Nephron (organoid): ENCODE results near the gene PLAU.
A peak's percentile ranks its signal among the peaks of the same experiment; 100 is the strongest.

Source experiments
- H3K27ac Mint-ChIP-seq, 3 experiments: 2 replicates each; pipeline ENCODE4 v1.8.0; 2020; ENCODE audit warnings: mixed read lengths in 3 of 3, mild to moderate bottlenecking in 2 of 3, moderate library complexity in 1 of 3
- H3K27me3 Mint-ChIP-seq: 2 replicates; pipeline ENCODE4 v1.8.0; 2021; ENCODE audit warnings: low read depth, mild to moderate bottlenecking, moderate library complexity, mixed read lengths
- H3K36me3 Mint-ChIP-seq: 2 replicates; pipeline ENCODE4 v1.8.0; 2020; ENCODE audit warnings: low read depth, mixed read lengths
- H3K4me1 Mint-ChIP-seq: 2 replicates; pipeline ENCODE4 v1.8.0; 2020; ENCODE audit warnings: mixed read lengths
- H3K4me3 Mint-ChIP-seq, 3 experiments: 2 replicates each; pipeline ENCODE4 v1.8.0; 2020; ENCODE audit warnings: mild to moderate bottlenecking in 3 of 3, mixed read lengths in 3 of 3, moderate library complexity in 2 of 3
- H3K9me3 Mint-ChIP-seq: 2 replicates; pipeline ENCODE4 v1.8.0; 2020; ENCODE audit warnings: mixed read lengths
- CTCF ChIP-seq, 3 experiments: fragments of 200-600 bp; sonication (generic); IDR thresholded peaks; one replicate each; pipeline ENCODE4 v1.5.0; 2021; ENCODE audit warnings: antibody characterized with exemption in 3 of 3; ENCODE audit not compliant: unreplicated experiment in 3 of 3

The PLAU gene

GRCh38 chr10:73879296-73880173 is 31.4 kb upstream of the PLAU start:
- peaks cover 30% of the 10 kb centered on the region for H3K27me3 Mint-ChIP-seq
- no peaks in the 10 kb centered on the region for H3K9me3 Mint-ChIP-seq
- peak; percentile 67 to 83 (median 76) for TF ChIP-seq CTCF (IDR thresholded peaks at IDR 0.05; ENCODE audit: unreplicated experiment in 3 of 3)
- no peaks in the 10 kb centered on the region for H3K36me3 Mint-ChIP-seq
- peaks cover 12% of the 10 kb centered on the region for H3K4me1 Mint-ChIP-seq
- no peak overlapping the region for H3K4me3 Mint-ChIP-seq
- no peak overlapping the region for H3K27ac Mint-ChIP-seq

GRCh38 chr10:73881221-73881919 is 29.6 kb upstream of the PLAU start:
- Mint-ChIP-seq H3K4me1 (peaks cover 11% of the 10 kb centered on the region), H3K27ac (no peak overlapping the region), H3K27me3 (peaks cover 26% of the 10 kb centered on the region), H3K9me3 (no peaks in the 10 kb centered on the region), H3K36me3 (no peaks in the 10 kb centered on the region), H3K4me3 (no peak overlapping the region)
- TF ChIP-seq CTCF (IDR thresholded peaks at IDR 0.05; ENCODE audit: unreplicated experiment in 3 of 3): no peak

GRCh38 chr10:73884017-73884416 is 26.9 kb upstream of the PLAU start:
- no peak overlapping the region for H3K27ac Mint-ChIP-seq
- H3K4me1 Mint-ChIP-seq: peaks cover 37% of the 10 kb centered on the region
- no peaks in the 10 kb centered on the region for H3K9me3 Mint-ChIP-seq
- H3K27me3 Mint-ChIP-seq: peaks cover 18% of the 10 kb centered on the region
- H3K4me3 Mint-ChIP-seq: no peak overlapping the region
- H3K36me3 Mint-ChIP-seq: no peaks in the 10 kb centered on the region
- TF ChIP-seq CTCF (IDR thresholded peaks at IDR 0.05; ENCODE audit: unreplicated experiment in 3 of 3): no peak

- TF ChIP-seq CTCF (IDR thresholded peaks at IDR 0.05; ENCODE audit: unreplicated experiment in 3 of 3): peak; percentile 77 to 93 (median 87)
- H3K4me3 Mint-ChIP-seq: no peak overlapping the region
- H3K4me1 Mint-ChIP-seq: peaks cover 33% of the 10 kb centered on the region
- no peaks in the 10 kb centered on the region for H3K36me3 Mint-ChIP-seq
- H3K9me3 Mint-ChIP-seq: no peaks in the 10 kb centered on the region
- peak overlapping the region in 2 of 3 experiments; percentile 83 to 97 for H3K27ac Mint-ChIP-seq
- peaks cover 3% of the 10 kb centered on the region for H3K27me3 Mint-ChIP-seq
Observed at GRCh38 chr10:73886085-73886529, 24.8 kb upstream of the PLAU start.

- no peaks in the 10 kb centered on the region for H3K36me3 Mint-ChIP-seq
- no peak for TF ChIP-seq CTCF (IDR thresholded peaks at IDR 0.05; ENCODE audit: unreplicated experiment in 3 of 3)
- no peaks in the 10 kb centered on the region for H3K9me3 Mint-ChIP-seq
- H3K4me1 Mint-ChIP-seq: peaks cover 33% of the 10 kb centered on the region
- H3K27me3 Mint-ChIP-seq: no peaks in the 10 kb centered on the region
- peak overlapping the region; percentile 21 to 97 (median 83) for H3K27ac Mint-ChIP-seq
- H3K4me3 Mint-ChIP-seq: peak overlapping the region in 2 of 3 experiments; percentile 7 to 48
Observed at GRCh38 chr10:73886661-73887293, 24.2 kb upstream of the PLAU start.
